HG03457 (cell line): ENCODE data around the gene JAK1.
"Not testable (repeated sequence)": the region's sequence is repeated elsewhere in the genome, so short reads cannot be mapped to it uniquely, and the experiment has no call there.

Experiments used
- ATAC-seq: cut with Tn5 transposase; IDR thresholded peaks from one replicate; pipeline ENCODE4 v1.9.1; 2021; ENCODE audit warnings: moderate number of reproducible peaks; ENCODE audit not compliant: unreplicated experiment

JAK1 gene

GRCh38 chr1:64950284-64950809, 16.0 kb downstream of the JAK1 start:
- ATAC-seq, result no peak

- ATAC-seq, result no peak
Measured at GRCh38 chr1:64948905-64949833, 17.2 kb downstream of the JAK1 start.

DNA sequence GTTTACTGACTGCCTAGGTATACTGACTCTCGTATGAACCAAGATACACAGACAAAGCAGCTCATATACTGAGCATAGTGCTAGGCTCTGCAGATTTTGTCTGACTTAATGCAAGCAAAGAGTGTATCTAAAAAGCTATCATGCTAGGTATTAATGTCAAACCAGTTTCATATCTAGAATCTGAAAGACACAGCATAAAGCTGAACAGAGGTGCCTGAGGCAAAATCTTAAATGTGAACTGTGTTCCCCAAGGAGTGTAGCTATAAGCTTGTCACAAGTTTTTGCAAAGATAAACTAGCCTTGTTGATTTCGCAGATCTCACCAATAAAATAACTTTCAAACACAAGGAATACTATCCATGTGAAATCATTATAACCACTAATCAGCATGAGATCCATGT, 18.1 kb downstream of the JAK1 start:
- ATAC-seq, result no peak

DNA sequence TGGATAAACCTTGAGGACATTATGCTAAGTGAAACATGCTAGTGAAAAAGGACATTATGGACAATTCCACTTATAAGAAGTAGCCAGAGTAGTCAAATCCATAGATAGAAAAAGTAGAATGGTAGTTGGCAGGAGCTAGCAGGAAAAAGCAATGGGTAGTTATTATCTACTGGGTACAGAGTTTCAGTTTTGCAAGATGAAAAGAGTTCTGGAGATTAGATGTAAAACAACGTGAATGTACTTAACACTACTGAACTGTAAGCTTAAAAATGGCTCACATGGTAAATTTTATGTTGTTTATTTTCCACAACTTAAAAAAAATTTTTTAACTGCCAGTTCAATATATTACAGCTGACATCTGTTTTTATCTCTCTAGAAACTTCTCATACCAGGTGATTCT, 19.4 kb downstream of the JAK1 start:
- ATAC-seq, result no peak

DNA sequence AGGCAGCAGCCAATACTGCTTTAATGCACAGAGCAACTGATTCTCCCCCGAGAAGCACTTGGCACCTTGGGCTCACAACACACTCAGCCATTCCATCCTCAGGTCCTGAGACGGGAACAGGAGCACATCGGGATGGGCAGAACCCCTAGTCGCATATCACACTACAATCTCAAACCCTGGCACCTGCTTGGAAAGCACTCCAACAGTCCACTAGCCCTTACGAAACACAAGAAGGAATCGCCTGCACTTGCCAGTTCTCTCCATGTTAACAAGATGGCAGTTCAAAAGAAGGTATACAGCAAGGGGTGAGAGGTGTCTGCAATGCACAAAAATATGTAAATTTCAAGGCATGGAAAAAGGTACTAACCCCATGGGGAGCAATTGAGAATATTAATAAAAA, 21.4 kb downstream of the JAK1 start:
- no peak for ATAC-seq

DNA sequence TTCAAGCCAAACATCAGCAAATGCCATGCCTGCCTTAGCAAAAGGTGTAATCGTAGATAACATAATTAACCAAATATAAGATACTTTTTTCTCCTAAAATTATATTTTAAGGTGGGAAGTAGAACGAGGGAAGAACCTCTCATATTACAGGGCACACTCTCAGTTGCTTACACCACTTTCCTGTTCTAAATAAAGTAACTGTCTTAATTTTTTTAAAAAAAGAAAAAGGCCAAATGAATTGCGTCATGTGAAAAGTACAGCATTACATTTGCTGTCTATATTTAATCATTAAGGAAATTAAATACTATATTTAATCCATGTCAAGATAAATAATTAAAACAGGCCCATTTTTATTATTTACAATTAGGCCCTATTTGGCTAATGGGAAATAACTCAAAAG, 23.7 kb downstream of the JAK1 start:
- ATAC-seq, result no peak

DNA sequence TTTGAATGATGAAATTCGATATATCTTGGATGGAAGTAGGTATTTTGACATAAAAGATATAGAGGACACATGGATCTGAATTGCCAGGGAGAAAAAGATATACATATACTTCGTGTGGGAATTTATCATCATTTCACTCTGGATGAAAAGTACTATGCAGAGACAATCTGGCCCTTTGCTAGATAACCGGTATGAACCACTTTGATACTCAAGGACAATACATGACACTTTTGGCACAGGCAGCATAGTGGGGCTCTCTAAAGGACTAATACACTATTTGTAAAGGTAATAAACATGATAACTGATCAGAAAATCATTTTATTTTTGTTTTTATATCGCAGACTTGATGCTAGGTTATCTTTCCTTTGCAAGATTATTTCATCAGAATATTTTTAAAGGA, 24.2 kb downstream of the JAK1 start:
- no peak for ATAC-seq

- ATAC-seq, result no peak
Measured at GRCh38 chr1:64941461-64942117, 24.8 kb downstream of the JAK1 start.

DNA sequence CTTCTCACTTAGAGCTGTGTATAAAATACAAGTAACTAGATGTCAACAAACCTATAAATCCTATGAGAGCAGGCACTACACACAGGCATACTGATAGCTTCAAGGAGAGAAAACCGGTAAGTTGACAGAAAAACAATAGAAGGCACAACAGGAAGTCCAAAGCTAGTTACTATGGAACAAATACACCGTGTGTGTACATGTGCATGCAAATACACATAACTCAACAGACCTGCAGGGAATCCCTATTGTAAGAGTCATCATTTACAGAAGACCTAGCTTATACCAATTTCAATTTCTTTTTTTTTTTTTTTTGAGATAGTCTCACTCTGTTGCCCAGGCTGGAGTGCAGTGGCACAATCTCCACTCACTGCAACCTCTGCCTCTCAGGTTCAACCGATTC, 26.3 kb downstream of the JAK1 start:
- ATAC-seq, result no peak

DNA sequence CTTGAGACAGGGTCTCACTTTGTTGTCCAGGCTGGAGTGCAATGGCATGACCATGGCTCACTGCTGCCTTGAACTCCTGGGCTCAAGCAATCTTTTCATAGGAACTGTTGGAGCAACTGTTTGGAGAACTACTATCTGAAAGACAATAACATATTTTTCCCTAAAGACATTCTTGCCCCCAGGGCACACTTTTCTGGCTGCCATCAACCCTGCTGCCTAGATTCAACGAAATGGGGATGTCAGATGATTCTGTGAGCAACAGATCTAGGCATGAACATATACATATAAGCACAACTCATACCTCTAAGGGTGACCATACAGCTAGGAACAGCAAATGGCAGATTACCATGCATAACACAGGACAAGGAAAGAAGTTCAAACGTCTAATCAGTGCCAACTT, 27.4 kb downstream of the JAK1 start:
- no peak for ATAC-seq

DNA sequence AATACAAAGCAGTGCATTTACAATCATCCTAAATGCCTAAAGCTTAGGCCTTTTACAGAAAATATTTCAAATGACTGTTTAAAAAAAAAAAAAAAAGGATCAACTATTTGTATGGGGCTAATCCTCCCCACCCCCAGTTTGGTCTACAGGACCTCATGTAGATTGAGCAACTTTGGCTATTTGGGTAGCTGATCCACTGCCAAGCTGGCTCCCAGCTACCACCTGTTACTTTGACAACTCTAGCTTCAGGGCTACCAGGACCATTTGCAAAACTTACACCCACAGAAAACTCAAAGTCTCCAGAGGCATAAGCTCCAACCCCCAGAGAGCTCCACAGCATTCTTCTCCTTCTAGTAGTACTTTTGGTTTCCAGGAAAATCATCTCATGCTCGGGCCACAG, 29.4 kb downstream of the JAK1 start:
- no peak for ATAC-seq

DNA sequence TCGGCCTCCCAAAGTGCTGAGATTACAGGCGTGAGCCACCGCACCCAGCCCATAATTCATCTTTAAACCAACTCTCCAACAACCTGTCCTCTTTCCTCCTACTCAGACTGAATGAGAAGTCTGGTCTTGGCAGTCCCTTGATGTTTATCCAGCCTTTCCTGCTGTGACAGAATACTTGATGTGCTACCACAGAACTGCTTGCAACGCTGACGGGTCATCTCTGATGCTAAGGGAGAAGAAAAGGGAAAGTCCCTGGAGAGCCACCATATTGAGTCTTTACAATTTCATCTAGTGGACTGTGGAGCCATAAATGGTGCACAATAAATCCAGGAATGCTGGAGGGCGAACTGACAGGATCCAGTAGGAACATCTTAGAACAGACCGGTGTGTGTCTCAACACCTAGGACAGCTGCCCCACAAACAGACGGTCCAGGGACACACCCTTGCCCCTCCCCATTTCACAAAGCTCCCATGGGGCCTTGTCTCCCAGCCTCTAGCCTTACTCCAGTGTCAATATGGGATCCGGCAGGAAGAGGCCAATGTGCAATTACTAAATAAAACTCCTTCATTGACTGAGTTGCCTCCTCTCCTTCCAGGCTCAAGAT, 30.7 kb downstream of the JAK1 start:
- ATAC-seq, result no peak

- no peak for ATAC-seq
Measured at GRCh38 chr1:64934878-64935275, 31.5 kb downstream of the JAK1 start.

GRCh38 chr1:64934115-64934877, 32.1 kb downstream of the JAK1 start:
- no peak for ATAC-seq

- ATAC-seq, result no peak
Measured at GRCh38 chr1:64933296-64934070, 32.9 kb downstream of the JAK1 start.

GRCh38 chr1:64932962-64933295, 33.4 kb downstream of the JAK1 start:
- no peak for ATAC-seq

GRCh38 chr1:64930640-64931039, 35.7 kb downstream of the JAK1 start:
- ATAC-seq, result not testable (repeated sequence)

DNA sequence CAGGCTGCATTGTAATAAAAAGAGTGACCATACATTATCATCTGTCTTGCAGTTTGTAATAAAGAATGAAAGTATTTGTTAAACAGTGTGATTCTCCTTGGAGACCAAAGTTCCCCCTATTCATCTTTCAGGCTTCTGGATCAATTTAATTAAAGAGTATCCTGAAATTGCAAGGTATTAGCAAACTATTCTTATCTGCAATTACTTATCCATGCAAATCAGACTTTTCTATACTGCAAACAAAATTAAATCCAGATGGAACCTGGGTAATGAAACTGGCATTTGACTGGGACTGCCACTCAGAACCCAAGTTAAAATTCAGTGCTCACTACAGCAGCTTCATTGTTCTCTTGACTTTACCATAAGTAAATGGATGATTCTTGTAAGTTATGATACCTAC, 37.1 kb downstream of the JAK1 start:
- no peak for ATAC-seq

GRCh38 chr1:64928325-64928724, 38.0 kb downstream of the JAK1 start:
- no peak for ATAC-seq

GRCh38 chr1:64925594-64925993, 40.8 kb downstream of the JAK1 start:
- ATAC-seq, result no peak
